Type B pancreatic cell (in vitro differentiated cells): ENCODE measurements around the gene TBC1D22A. TPM values are rescaled to one million over a fixed set of nuclear protein-coding genes. Genes with fewer than 3 reads are reported as not detected.

Source experiments
- DNase-seq: peaks from one replicate; pipeline ENCODE4 v3.0.0; 2021; ENCODE audit warnings: mixed read lengths; ENCODE audit not compliant: unreplicated experiment; ENCODE audit errors: extremely low spot score
- H3K27ac Mint-ChIP-seq: 2 replicates; pipeline ENCODE4 v1.8.0; 2021; ENCODE audit warnings: mild to moderate bottlenecking, mixed read lengths
- H3K27me3 Mint-ChIP-seq: 2 replicates; pipeline ENCODE4 v1.8.0; 2021; ENCODE audit warnings: mixed read lengths
- H3K36me3 Mint-ChIP-seq: 2 replicates; pipeline ENCODE4 v1.8.0; 2021; ENCODE audit warnings: mixed read lengths
- H3K4me1 Mint-ChIP-seq: one replicate; pipeline ENCODE4 v1.8.0; 2021; ENCODE audit warnings: mixed read lengths; ENCODE audit not compliant: unreplicated experiment
- H3K4me3 Mint-ChIP-seq: 2 replicates; pipeline ENCODE4 v1.8.0; 2021; ENCODE audit warnings: mild to moderate bottlenecking, mixed read lengths
- H3K9me3 Mint-ChIP-seq: 2 replicates; pipeline ENCODE4 v1.8.0; 2021; ENCODE audit warnings: mixed read lengths
- total RNA-seq: library from RNA; stranded (reverse); gene quantifications from 2 replicates; pipeline ENCODE4 v1.2.1, GENCODE V29; 2021; ENCODE audit warnings: low replicate concordance
- TF ChIP-seq, protein P1 (sequence below): fragments of 200-600 bp; sonication (generic); conservative IDR thresholded peaks from 2 replicates; pipeline ENCODE4 v1.5.0; 2021; ENCODE audit warnings: antibody characterized with exemption, mild to moderate bottlenecking

The TBC1D22A gene
- total RNA-seq, 1 donor from 2014 or later = 16.2 TPM

DNA sequence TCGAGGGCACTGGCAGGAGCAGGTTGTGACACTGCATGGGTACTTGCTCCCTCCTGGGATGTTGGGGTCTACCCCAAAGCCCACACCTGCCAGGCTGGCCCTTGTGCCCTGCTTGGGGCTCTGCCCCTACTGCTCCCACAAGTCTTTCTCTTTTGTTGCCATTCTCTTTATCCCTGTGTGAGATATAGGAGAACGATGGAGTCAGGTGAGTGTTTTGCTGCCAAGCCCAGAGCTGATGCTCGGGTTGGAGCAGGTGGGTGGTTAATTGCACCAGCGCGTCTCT lies 292.6 kb downstream of the TBC1D22A start:
- H3K4me3 Mint-ChIP-seq = no peak overlapping the region
- H3K9me3 Mint-ChIP-seq = no peaks in the 10 kb centered on the region
- TF ChIP-seq, protein P1, sequence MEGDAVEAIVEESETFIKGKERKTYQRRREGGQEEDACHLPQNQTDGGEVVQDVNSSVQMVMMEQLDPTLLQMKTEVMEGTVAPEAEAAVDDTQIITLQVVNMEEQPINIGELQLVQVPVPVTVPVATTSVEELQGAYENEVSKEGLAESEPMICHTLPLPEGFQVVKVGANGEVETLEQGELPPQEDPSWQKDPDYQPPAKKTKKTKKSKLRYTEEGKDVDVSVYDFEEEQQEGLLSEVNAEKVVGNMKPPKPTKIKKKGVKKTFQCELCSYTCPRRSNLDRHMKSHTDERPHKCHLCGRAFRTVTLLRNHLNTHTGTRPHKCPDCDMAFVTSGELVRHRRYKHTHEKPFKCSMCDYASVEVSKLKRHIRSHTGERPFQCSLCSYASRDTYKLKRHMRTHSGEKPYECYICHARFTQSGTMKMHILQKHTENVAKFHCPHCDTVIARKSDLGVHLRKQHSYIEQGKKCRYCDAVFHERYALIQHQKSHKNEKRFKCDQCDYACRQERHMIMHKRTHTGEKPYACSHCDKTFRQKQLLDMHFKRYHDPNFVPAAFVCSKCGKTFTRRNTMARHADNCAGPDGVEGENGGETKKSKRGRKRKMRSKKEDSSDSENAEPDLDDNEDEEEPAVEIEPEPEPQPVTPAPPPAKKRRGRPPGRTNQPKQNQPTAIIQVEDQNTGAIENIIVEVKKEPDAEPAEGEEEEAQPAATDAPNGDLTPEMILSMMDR = no peak
- peaks cover 40% of the 10 kb centered on the region for H3K4me1 Mint-ChIP-seq
- peak overlapping the region; percentile 30 for H3K27ac Mint-ChIP-seq
- H3K27me3 Mint-ChIP-seq = no peaks in the 10 kb centered on the region
- peaks cover 9% of the 10 kb centered on the region for H3K36me3 Mint-ChIP-seq
- DNase-seq = no peak

DNA sequence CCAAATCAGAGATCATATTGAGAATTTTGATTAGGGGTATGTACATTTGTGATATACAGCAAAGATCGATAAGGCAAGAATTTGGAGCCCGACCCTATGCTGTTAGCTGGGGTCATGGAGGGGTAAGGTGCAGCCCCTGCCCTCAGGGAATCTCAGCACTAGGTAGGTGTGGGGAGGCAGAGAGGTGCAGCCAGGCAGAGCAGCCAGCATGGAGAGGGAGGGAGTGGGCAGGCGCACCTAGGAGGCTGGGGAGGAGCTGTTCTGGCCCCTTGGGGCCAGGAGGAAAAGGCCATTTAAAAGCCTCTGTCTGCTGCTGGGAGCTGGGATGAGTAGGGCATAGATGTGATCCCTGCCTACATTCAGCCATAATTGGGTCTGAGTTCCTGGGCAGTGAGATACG lies 293.0 kb downstream of the TBC1D22A start:
- Mint-ChIP-seq H3K36me3 (peaks cover 9% of the 10 kb centered on the region), H3K27ac (peak overlapping the region; percentile 30), H3K9me3 (no peaks in the 10 kb centered on the region), H3K4me3 (no peak overlapping the region), H3K27me3 (no peaks in the 10 kb centered on the region), H3K4me1 (peaks cover 37% of the 10 kb centered on the region)
- no peak for DNase-seq
- TF ChIP-seq, protein P1 = no peak

DNA sequence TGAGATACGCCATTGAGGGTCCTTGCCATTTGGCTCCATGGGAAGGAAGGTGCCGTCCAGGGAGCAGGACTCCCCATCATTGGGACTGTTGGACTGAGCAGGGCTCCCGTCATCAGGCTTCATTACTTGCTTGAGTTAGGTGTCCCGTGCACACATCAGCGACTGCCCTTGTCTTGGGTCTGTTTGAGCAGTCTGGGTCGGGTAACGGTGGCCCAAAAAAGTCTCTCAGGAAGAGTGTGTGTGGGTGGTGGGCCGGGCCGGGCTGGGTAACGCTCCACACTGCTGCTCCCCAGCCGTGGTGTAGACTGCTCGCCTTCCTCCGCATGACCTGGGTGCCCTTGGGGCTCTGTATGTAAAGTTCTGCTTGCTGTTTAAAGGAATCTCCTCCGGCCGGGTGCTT lies 293.5 kb downstream of the TBC1D22A start:
- Mint-ChIP-seq H3K27me3 (no peaks in the 10 kb centered on the region), H3K27ac (no peak overlapping the region), H3K36me3 (peaks cover 9% of the 10 kb centered on the region), H3K4me3 (no peak overlapping the region), H3K9me3 (no peaks in the 10 kb centered on the region), H3K4me1 (peaks cover 36% of the 10 kb centered on the region)
- DNase-seq = no peak
- TF ChIP-seq, protein P1 = no peak

DNA sequence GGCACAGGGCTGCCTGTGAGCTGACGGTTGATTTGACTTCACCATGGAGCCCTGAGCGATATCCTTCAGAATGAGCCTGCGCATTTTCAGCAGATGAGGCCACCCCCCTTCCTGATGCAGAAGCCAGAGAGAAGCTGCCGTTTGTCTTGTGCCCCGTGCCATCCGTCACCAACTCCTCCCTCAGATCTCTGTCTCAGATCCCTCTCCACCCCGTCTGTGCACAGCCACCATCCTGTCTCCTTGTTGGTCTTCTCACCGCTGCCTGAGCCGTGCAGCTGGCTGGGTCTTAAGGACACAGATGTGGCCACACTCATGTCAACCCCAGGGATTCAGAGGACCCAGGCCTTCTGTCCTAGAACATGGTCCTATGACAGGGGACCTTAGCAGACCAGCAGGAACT lies 293.9 kb downstream of the TBC1D22A start:
- Mint-ChIP-seq H3K36me3 (peaks cover 11% of the 10 kb centered on the region), H3K27me3 (no peaks in the 10 kb centered on the region), H3K4me3 (no peak overlapping the region), H3K9me3 (no peaks in the 10 kb centered on the region), H3K4me1 (peaks cover 36% of the 10 kb centered on the region), H3K27ac (no peak overlapping the region)
- no peak for DNase-seq
- TF ChIP-seq, protein P1 = no peak

DNA sequence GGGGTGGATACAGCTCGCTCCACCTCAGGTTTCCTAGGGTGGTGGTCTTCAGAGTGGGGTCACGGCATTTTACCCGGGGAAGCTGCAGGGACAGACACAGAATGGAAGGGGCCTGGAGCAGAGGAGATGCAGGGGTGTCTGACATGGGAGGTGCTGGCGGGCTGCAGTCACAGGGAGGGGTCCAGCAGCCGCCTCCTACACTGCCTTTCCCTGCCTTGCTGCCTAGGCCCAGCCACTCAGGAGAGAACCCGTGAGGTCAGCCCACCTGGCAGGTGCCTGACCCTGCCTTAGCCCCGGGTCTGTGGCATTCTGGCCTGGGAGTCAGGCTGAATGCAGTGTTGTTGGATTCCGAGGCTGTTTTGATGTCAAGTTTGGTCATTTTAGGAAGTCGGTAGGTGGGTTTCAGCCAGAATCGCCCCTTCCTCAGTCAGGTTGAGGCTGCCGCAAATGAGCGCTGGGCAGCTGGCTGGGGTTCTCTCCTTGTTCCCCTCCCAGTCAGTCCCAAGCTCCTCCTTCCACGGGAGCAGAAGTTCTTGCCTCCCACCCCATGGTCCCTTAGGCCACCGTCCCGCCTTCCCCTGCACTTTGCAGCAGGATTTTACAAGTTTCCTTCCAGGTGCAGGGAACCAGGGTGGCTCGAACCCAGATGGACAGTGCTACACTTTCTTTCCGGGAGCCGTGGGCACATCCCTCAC lies 294.5 kb downstream of the TBC1D22A start:
- no peak overlapping the region for H3K27ac Mint-ChIP-seq
- TF ChIP-seq, protein P1 = no peak
- no peaks in the 10 kb centered on the region for H3K27me3 Mint-ChIP-seq
- H3K9me3 Mint-ChIP-seq = no peaks in the 10 kb centered on the region
- no peak overlapping the region for H3K4me3 Mint-ChIP-seq
- peaks cover 31% of the 10 kb centered on the region for H3K4me1 Mint-ChIP-seq
- no peak for DNase-seq
- peaks cover 14% of the 10 kb centered on the region for H3K36me3 Mint-ChIP-seq
